ENCODE data around the gene ZNF232.
A peak's percentile ranks its signal among the peaks of the same experiment; 100 is the strongest.
"Not testable (repeated sequence)": the region's sequence is repeated elsewhere in the genome, so short reads cannot be mapped to it uniquely, and the experiment has no call there.

ZNF232 gene

DNA sequence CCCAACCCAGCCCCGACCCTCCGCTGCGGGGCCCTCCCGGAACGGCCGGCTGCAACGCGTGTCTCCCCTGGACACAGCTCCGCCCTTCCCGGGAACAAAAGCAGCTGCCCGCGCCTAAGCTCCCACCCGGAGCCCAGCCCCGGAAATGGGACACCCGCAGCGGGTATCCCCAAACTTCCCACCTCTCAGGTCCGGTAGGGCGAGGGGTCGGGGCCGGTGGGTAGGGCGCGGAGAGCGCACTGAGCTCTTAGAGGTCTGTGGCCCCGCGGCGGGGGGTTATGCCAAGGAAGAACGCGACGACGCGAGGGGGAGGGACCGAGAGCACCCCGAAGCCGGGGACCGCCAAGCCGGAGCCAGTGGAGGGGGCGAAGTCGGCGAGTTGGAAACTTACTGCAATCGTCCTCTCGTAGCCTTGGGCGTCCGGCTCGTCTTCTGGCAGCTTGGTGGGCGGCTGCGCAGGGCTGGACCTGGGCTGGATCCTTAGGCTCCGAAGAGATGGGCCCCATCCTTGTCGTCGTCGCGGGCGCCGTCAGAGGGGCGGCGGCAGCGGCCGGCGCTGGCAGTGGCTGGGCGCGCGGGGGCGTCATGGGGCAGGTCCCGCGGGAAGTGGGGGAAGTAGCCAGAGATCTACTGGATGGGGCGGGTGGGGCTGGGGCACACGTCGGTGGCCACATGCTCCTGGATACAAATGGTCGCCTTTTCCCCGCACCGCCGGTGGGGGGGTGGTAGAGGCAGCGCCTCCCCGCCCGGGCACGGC is 11.1 kb upstream of the ZNF232 start:
- peak overlapping the region; percentile 40 for H3K4me3 ChIP-seq (replicated peaks; ENCODE audit: low read depth, low read length)
- TF ChIP-seq, protein P1, sequence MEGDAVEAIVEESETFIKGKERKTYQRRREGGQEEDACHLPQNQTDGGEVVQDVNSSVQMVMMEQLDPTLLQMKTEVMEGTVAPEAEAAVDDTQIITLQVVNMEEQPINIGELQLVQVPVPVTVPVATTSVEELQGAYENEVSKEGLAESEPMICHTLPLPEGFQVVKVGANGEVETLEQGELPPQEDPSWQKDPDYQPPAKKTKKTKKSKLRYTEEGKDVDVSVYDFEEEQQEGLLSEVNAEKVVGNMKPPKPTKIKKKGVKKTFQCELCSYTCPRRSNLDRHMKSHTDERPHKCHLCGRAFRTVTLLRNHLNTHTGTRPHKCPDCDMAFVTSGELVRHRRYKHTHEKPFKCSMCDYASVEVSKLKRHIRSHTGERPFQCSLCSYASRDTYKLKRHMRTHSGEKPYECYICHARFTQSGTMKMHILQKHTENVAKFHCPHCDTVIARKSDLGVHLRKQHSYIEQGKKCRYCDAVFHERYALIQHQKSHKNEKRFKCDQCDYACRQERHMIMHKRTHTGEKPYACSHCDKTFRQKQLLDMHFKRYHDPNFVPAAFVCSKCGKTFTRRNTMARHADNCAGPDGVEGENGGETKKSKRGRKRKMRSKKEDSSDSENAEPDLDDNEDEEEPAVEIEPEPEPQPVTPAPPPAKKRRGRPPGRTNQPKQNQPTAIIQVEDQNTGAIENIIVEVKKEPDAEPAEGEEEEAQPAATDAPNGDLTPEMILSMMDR (IDR thresholded peaks at IDR 0.05; ENCODE audit: low read depth, low read length, missing control alignments) = no peak
- DNase-seq (ENCODE audit: extremely low read depth, low read depth) = no peak

DNA sequence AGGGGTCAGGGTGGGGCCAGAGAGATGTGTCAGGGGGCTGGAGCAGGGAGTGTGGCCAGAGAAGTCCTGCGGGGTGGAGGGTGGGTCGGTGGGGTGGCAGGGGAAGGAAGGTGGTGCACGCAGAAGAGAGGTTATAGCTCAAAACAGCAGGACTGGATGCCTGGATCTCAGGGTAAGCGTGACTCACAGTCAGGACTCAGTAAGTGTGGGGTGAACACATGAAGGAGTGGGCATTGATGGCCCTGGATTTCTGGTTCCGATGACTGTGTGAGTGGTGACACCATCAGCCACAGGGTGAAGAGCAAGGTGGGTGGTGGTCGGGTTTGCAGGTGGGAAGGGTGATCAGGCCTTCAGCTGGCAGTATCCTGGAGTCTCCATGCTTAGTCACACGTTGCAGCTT is 10.4 kb upstream of the ZNF232 start:
- H3K4me3 ChIP-seq (replicated peaks; ENCODE audit: low read depth, low read length) = peak overlapping the region; percentile 40
- DNase-seq (ENCODE audit: extremely low read depth, low read depth) = not testable (repeated sequence)

DNA sequence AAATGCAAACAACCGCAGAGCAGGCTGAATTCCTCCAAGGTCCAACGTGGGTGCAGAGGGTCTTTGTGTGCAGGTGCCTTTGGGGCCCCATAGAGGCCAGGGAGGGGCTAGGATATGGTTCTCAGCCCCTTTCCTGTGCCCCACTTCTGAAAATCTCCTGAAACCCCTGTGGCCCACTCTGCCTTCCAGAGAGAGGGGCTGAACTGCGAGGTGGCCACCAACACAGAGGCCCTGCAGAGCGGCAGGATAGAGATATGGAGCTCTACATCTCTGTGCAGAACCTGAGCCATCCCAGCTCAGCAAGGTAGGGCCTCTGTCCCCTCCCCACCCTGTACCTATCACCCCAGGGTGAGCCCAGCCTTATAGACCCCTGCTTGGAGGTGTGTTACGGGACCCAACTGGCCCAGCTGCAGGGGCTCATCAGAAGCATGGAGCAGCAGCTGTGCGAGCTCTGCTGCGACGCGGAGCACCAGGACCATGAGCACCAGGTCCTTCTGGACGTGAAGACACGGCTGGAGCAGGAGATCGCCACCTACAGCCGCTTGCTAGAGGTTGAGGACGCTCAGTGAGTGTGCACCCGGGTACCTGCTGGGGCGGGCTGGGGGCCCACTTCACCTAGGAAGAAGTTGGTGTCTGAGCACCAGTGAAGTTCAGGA is 9.6 kb upstream of the ZNF232 start:
- TF ChIP-seq, protein P1 (IDR thresholded peaks at IDR 0.05; ENCODE audit: low read depth, low read length, missing control alignments) = no peak
- H3K4me3 ChIP-seq (replicated peaks; ENCODE audit: low read depth, low read length) = no peak overlapping the region
- DNase-seq (ENCODE audit: extremely low read depth, low read depth) = no peak

DNA sequence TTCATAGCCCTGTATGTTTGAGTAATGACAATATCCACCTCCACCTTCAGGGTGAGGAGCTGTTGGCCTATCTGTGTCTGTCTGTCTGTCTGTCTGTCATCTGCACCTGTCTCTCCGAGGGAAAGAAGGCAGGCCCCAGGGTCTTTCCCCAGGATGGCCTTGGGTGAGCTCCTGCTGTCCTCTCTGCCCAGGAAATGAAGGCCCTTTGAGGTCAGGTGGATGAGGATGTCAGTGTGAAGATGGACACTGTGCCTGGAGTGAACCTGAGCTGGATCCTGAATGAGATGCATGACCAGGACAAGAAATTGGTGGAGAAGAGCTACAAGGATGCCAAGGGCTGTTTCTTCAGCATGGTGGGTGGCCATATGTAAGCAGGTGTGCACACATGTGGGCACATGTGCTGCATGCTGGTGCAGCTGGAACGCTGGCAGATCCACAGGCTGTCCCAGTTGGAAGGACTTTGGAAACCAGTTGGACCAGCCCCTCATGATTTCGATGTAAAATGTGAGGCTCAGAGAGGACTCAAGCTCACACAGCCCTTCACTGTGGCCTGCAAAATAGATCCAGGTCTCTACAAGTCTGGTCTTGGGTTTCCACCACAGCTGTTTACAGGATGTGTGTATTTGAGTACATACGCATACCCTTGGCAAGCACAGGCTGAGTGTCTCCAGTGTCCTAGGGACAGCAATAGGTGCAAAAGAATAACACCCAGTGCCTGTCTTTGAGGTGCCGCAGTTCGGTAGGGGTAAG is 8.9 kb upstream of the ZNF232 start:
- not testable (repeated sequence) for DNase-seq (ENCODE audit: extremely low read depth, low read depth); H3K4me3 ChIP-seq (replicated peaks; ENCODE audit: low read depth, low read length)

DNA sequence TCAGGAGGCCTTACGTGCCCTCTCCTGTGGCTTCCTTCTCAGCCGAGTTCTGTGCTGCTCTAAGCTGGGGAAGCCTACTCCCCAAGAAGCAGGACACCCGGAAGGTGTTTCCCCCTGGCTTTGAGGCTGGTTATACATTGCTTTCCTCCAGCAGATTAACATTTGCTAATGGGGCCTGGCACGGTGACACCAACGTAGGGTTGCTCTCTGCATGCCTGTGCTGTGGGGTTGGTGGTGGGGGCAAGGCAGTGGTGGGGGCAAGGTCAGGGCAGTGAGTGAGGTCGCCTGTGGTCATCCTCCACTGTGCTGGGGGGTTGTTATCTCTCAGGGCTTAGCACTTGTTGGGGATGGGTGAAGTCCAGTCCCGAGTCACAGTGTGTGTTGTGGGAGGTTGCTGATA is 8.4 kb upstream of the ZNF232 start:
- TF ChIP-seq, protein P1 (IDR thresholded peaks at IDR 0.05; ENCODE audit: low read depth, low read length, missing control alignments) = no peak
- no peak for DNase-seq (ENCODE audit: extremely low read depth, low read depth)
- H3K4me3 ChIP-seq (replicated peaks; ENCODE audit: low read depth, low read length) = no peak overlapping the region

DNA sequence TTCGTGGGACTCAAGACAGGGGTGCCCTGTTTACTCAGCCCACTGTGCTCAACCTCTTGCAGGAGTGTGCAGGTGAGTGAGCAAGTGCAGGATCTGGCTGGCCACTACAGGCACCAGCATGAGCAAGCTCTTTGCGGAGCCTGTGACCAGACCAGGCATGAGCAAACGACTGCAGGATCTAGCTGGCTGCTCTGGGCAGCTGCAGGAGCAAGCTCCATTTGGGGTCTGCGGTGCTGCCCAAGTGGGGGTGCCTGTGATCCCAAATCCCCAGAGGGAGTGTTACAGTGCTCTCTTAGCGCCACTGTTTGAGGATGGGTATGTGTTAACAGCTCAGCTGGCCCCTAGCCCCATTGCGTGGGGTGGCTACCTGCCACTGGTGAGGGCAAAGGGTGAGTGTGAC is 6.5 kb upstream of the ZNF232 start:
- no peak overlapping the region for H3K4me3 ChIP-seq (replicated peaks; ENCODE audit: low read depth, low read length)
- no peak for DNase-seq (ENCODE audit: extremely low read depth, low read depth)
- TF ChIP-seq, protein P1 (IDR thresholded peaks at IDR 0.05; ENCODE audit: low read depth, low read length, missing control alignments) = no peak

DNA sequence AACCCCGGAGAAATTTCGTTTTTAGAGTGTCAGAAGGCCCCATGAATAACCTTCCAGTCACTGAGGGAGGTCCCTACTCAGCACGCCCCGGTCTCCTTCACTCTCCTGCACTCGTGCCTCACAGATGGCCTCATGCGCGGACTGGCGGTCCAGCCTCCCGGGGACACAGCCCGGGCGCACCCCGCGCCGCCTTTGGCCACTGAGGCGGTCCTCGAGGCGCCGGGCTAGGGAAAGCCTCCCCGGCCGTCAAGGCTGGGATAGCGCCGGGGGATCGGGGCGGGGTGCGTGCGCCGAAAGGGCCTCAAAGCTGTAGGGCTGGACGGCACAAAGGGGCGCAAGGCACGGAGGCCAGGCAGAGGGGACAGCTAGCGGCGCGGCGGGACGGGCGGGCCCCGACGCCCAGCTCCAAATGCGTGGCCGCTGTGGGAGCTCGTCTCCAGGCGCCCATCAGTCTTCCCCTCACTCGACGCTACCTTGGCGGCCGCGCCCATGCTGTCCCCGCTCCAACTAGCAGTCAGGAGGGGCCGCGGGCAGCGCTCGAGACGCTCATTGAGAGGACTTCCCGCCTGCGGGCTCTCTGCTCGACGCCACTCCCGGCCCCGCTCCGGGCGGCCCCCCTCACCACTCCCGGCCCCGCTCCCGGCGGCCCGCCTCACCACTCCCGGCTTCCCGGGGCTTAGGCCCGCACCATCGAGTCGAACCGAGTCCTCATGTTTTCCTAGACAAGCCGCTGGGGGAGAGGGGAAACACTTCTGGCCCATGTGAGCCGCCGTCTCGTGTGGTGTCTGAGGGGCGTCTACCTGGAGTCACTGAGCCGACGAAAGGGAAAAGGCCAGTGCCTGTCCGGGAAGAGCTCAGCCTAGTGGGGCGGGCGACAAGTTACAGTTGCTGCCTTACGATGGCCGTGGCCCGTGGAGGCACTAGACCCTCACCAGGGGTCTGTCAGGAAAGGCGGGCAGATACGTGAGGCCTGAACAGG is 4.3 kb upstream of the ZNF232 start, which contains the start of gene USP6:
Gene USP6, plus strand, starts transcription at position 360 of the 979 bp plus-strand sequence. CDS start 14,336 bp downstream, outside the sequence.
- TF ChIP-seq, protein P1 (IDR thresholded peaks at IDR 0.05; ENCODE audit: low read depth, low read length, missing control alignments) = no peak
- no peak within 1 kb of the TSS; the same call in 1 of the 2 replicates for H3K4me3 ChIP-seq (replicated peaks; ENCODE audit: low read depth, low read length)
- DNase-seq (ENCODE audit: extremely low read depth, low read depth) = no peak
